ENCODE measurements around the gene TLR5. TPM values are rescaled to one million over a fixed set of nuclear protein-coding genes. Genes with fewer than 3 reads are reported as not detected.

The TLR5 gene
- total RNA-seq, 2 experiments from 2014 or later, result 0.11 to 0.38 TPM

- Mint-ChIP-seq H3K4me1 (ENCODE audit: low read depth) (peaks cover 9% of the 10 kb centered on the region), H3K9me3 (no peaks in the 10 kb centered on the region), H3K27me3 (no peaks in the 10 kb centered on the region), H3K36me3 (ENCODE audit: low read depth) (no peaks in the 10 kb centered on the region), H3K4me3 (no peak overlapping the region), H3K27ac (no peak overlapping the region)
- ChIA-PET CTCF (interaction anchor here (1.0 to 4.5 kb wide), 10 partner anchors 8 to 622 kb away, joined by 3 to 39 read pairs (median 4); no protein-coding TSS in a partner anchor), POLR2A (interaction anchor here (1.0 kb wide), 2 partner anchors 26 to 36 kb away, joined by 3 read pairs; no protein-coding TSS in a partner anchor)
- TF ChIP-seq, protein P1, sequence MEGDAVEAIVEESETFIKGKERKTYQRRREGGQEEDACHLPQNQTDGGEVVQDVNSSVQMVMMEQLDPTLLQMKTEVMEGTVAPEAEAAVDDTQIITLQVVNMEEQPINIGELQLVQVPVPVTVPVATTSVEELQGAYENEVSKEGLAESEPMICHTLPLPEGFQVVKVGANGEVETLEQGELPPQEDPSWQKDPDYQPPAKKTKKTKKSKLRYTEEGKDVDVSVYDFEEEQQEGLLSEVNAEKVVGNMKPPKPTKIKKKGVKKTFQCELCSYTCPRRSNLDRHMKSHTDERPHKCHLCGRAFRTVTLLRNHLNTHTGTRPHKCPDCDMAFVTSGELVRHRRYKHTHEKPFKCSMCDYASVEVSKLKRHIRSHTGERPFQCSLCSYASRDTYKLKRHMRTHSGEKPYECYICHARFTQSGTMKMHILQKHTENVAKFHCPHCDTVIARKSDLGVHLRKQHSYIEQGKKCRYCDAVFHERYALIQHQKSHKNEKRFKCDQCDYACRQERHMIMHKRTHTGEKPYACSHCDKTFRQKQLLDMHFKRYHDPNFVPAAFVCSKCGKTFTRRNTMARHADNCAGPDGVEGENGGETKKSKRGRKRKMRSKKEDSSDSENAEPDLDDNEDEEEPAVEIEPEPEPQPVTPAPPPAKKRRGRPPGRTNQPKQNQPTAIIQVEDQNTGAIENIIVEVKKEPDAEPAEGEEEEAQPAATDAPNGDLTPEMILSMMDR (IDR thresholded peaks at IDR 0.05), result no peak
- ATAC-seq (no peak), DNase-seq (no peak)
- intact Hi-C loops (cut with micrococcal nuclease), result loop anchor here (10.0 kb wide), 1 partner anchor 623 kb away; no protein-coding TSS in a partner anchor
Observed at GRCh38 chr1:223087291-223088255, 55.5 kb downstream of the TLR5 start.

- TF ChIP-seq, protein P1 (IDR thresholded peaks at IDR 0.05), result no peak
- peaks cover 9% of the 10 kb centered on the region for H3K4me1 Mint-ChIP-seq (ENCODE audit: low read depth)
- ATAC-seq, result no peak
- DNase-seq, result no peak
- intact Hi-C loops (cut with micrococcal nuclease), result loop anchor here (10.0 kb wide), 1 partner anchor 620 kb away; no protein-coding TSS in a partner anchor
- no peak overlapping the region for H3K27ac Mint-ChIP-seq
- no peak overlapping the region for H3K4me3 Mint-ChIP-seq
- ChIA-PET CTCF (interaction anchor here (1.2 kb wide), 1 partner anchor 431 kb away, joined by 3 read pairs; no protein-coding TSS in a partner anchor), POLR2A (no interaction called here)
- no peaks in the 10 kb centered on the region for H3K36me3 Mint-ChIP-seq (ENCODE audit: low read depth)
- H3K27me3 Mint-ChIP-seq, result no peaks in the 10 kb centered on the region
- no peaks in the 10 kb centered on the region for H3K9me3 Mint-ChIP-seq
Observed at GRCh38 chr1:223084464-223084866, 58.6 kb downstream of the TLR5 start.

DNA sequence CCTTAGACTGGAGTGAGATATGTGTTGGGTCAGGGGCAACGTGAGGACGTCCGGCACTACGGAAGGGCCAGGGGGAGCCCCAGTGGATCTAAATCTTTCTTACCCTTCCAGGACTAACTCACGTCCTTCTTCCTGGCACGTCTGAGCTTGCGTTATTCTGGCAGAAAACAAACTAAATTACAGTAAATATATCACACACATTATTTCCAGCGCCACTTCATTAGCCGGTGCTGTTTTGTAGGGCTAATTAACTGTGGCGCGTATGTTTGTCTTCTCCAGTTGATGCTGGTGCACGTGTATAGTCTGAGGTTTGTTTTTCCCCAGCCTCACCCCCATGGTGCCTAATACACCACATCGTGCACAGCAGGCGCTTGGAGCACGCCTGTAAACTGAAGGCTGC is 59.2 kb downstream of the TLR5 start:
- intact Hi-C loops (cut with micrococcal nuclease), result loop anchor here (10.0 kb wide), 1 partner anchor 619 kb away; no protein-coding TSS in a partner anchor
- Mint-ChIP-seq H3K4me3 (no peak overlapping the region), H3K9me3 (no peaks in the 10 kb centered on the region), H3K36me3 (ENCODE audit: low read depth) (no peaks in the 10 kb centered on the region), H3K27me3 (no peaks in the 10 kb centered on the region), H3K4me1 (ENCODE audit: low read depth) (peaks cover 9% of the 10 kb centered on the region), H3K27ac (no peak overlapping the region)
- POLR2A ChIA-PET, result no interaction called here
- TF ChIP-seq, protein P1 (IDR thresholded peaks at IDR 0.05), result no peak
- CTCF ChIA-PET, result interaction anchor here (1.2 kb wide), 1 partner anchor 46 kb away, joined by 3 read pairs; no protein-coding TSS in a partner anchor
- ATAC-seq, result no peak
- DNase-seq, result no peak

DNA sequence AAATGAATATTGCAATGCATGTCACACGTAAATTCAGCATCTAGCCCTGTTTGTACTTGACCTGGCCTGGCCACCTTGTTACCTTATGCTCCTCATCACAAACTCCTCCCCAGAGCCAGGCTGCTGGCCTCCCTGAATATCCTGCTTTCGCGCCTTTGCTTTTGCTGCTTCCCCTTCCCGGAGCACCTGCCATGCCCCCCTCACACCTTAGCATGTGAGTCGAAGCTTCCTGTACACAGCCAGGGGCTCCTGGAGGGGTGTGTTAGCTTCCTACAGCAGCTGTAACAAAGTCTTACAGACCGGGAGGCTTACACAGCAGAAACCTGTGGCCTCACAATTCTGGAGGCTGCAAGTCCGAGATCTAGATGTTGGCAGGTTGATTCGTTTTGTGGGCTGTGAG is 60.1 kb downstream of the TLR5 start:
- no peaks in the 10 kb centered on the region for H3K27me3 Mint-ChIP-seq
- ChIA-PET CTCF (interaction anchor here (0.9 to 1.3 kb wide), 4 partner anchors 11 to 449 kb away, joined by 3 to 4 read pairs (median 4); no protein-coding TSS in a partner anchor), POLR2A (no interaction called here)
- TF ChIP-seq, protein P1 (IDR thresholded peaks at IDR 0.05), result no peak
- no peak overlapping the region for H3K27ac Mint-ChIP-seq
- no peaks in the 10 kb centered on the region for H3K36me3 Mint-ChIP-seq (ENCODE audit: low read depth)
- intact Hi-C loops (cut with micrococcal nuclease), result loop anchor here (10.0 kb wide), 1 partner anchor 618 kb away; no protein-coding TSS in a partner anchor
- H3K4me3 Mint-ChIP-seq, result no peak overlapping the region
- H3K4me1 Mint-ChIP-seq (ENCODE audit: low read depth), result peaks cover 9% of the 10 kb centered on the region
- DNase-seq, result no peak
- H3K9me3 Mint-ChIP-seq, result no peaks in the 10 kb centered on the region
- no peak for ATAC-seq

Data from activated CD8-positive, alpha-beta T cell treated with anti-CD3 and anti-CD28 coated beads for 36 hours (primary cell).